Mesothelial cell of epicardium (in vitro differentiated cells): ENCODE results near the gene TAL1. TPM values are rescaled to one million over a fixed set of nuclear protein-coding genes. Genes with fewer than 3 reads are reported as not detected.

ENCODE experiments used
- DNase-seq, 2 experiments: peaks; one replicate each; pipeline ENCODE4 v3.0.0; 2021; ENCODE audit warnings: low spot score in 2 of 2; ENCODE audit not compliant: unreplicated experiment in 2 of 2
- H3K27ac Mint-ChIP-seq: 2 replicates; pipeline ENCODE4 v1.8.0; 2021; ENCODE audit warnings: mixed read lengths
- H3K27me3 Mint-ChIP-seq: 2 replicates; pipeline ENCODE4 v1.8.0; 2021; ENCODE audit warnings: low read depth, mixed read lengths
- H3K36me3 Mint-ChIP-seq: 2 replicates; pipeline ENCODE4 v1.8.0; 2021; ENCODE audit warnings: mixed read lengths
- H3K4me1 Mint-ChIP-seq: 2 replicates; pipeline ENCODE4 v1.8.0; 2021; ENCODE audit warnings: mixed read lengths
- H3K4me3 Mint-ChIP-seq: 2 replicates; pipeline ENCODE4 v1.8.0; 2021; ENCODE audit warnings: mild to moderate bottlenecking, moderate library complexity, mixed read lengths
- H3K9me3 Mint-ChIP-seq: 2 replicates; pipeline ENCODE4 v1.8.0; 2021; ENCODE audit warnings: mixed read lengths
- CTCF ChIP-seq: fragments of 200-600 bp; sonication (generic); IDR thresholded peaks from one replicate; pipeline ENCODE4 v1.5.0; 2021; ENCODE audit warnings: antibody characterized with exemption; ENCODE audit not compliant: unreplicated experiment
- total RNA-seq: library from RNA; stranded (reverse); gene quantifications from 3 replicates; pipeline ENCODE4 v1.2.1, GENCODE V29; 2021

The TAL1 gene
- total RNA-seq, 1 donor from 2014 or later, result not detected

- Mint-ChIP-seq H3K4me1 (peaks cover 12% of the 10 kb centered on the region), H3K36me3 (no peaks in the 10 kb centered on the region)
Measured at GRCh38 chr1:47183308-47184089, 48.5 kb downstream of the TAL1 start.

GRCh38 chr1:47182676-47183235 lies 49.3 kb downstream of the TAL1 start:
- no peak for TF ChIP-seq CTCF
- Mint-ChIP-seq H3K4me3 (no peak overlapping the region), H3K27me3 (peaks cover 50% of the 10 kb centered on the region), H3K36me3 (no peaks in the 10 kb centered on the region), H3K9me3 (no peaks in the 10 kb centered on the region), H3K27ac (no peak overlapping the region), H3K4me1 (peaks cover 12% of the 10 kb centered on the region)
- DNase-seq, result no peak

More at GRCh38 chr1:47183308-47184089, 48.5 kb downstream of the TAL1 start:
- no peak overlapping the region for H3K27ac Mint-ChIP-seq
- DNase-seq, result no peak
- H3K27me3 Mint-ChIP-seq, result peaks cover 51% of the 10 kb centered on the region
- H3K4me3 Mint-ChIP-seq, result no peak overlapping the region
- TF ChIP-seq CTCF, result no peak
- H3K9me3 Mint-ChIP-seq, result no peaks in the 10 kb centered on the region

- H3K9me3 Mint-ChIP-seq, result no peaks in the 10 kb centered on the region
- no peak for DNase-seq
- peaks cover 49% of the 10 kb centered on the region for H3K27me3 Mint-ChIP-seq
- H3K36me3 Mint-ChIP-seq, result no peaks in the 10 kb centered on the region
- H3K27ac Mint-ChIP-seq, result no peak overlapping the region
- TF ChIP-seq CTCF, result no peak
- H3K4me3 Mint-ChIP-seq, result no peak overlapping the region
- peaks cover 12% of the 10 kb centered on the region for H3K4me1 Mint-ChIP-seq
Measured at GRCh38 chr1:47181955-47182675, 49.9 kb downstream of the TAL1 start.

GRCh38 chr1:47181095-47181954 lies 50.7 kb downstream of the TAL1 start:
- DNase-seq, result no peak
- H3K36me3 Mint-ChIP-seq, result no peaks in the 10 kb centered on the region
- TF ChIP-seq CTCF, result no peak
- H3K4me1 Mint-ChIP-seq, result peaks cover 12% of the 10 kb centered on the region
- H3K9me3 Mint-ChIP-seq, result no peaks in the 10 kb centered on the region
- no peak overlapping the region for H3K4me3 Mint-ChIP-seq
- peaks cover 47% of the 10 kb centered on the region for H3K27me3 Mint-ChIP-seq
- H3K27ac Mint-ChIP-seq, result no peak overlapping the region

- H3K27ac Mint-ChIP-seq, result no peak overlapping the region
- no peak for DNase-seq
- peaks cover 47% of the 10 kb centered on the region for H3K27me3 Mint-ChIP-seq
- peaks cover 12% of the 10 kb centered on the region for H3K4me1 Mint-ChIP-seq
- no peaks in the 10 kb centered on the region for H3K36me3 Mint-ChIP-seq
- TF ChIP-seq CTCF, result no peak
- H3K9me3 Mint-ChIP-seq, result no peaks in the 10 kb centered on the region
- H3K4me3 Mint-ChIP-seq, result no peak overlapping the region
Measured at GRCh38 chr1:47180603-47181094, 51.4 kb downstream of the TAL1 start.
